Uterus (tissue), 4 donors: ENCODE measurements around the gene PPP3CA. TPM values are rescaled to one million over a fixed set of nuclear protein-coding genes. Genes with fewer than 3 reads are reported as not detected.

Source experiments
- DNase-seq, 2 donors: peaks; one replicate each; pipeline ENCODE4 v3.0.0-alpha.2; 2019 to 2020
- H3K27ac ChIP-seq, 2 donors: fragments of 200-600 bp; sonication (generic); 1 replicate in 1 of 2; 2 replicates in 1 of 2; pipeline ENCODE4 v1.5.1; 2016 to 2018
- H3K27me3 ChIP-seq, 2 donors: fragments of 200-600 bp; sonication (generic); one replicate each; pipeline ENCODE4 v1.5.1; 2018 to 2019; ENCODE audit warnings: control low read depth in 1 of 2
- H3K36me3 ChIP-seq, 2 donors: fragments of 200-600 bp; sonication (generic); one replicate each; pipeline ENCODE4 v1.5.1; 2019; ENCODE audit warnings: control low read depth in 1 of 2
- H3K4me1 ChIP-seq, 2 donors: fragments of 200-600 bp; sonication (generic); one replicate each; pipeline ENCODE4 v1.5.1; 2018 to 2019; ENCODE audit warnings: control low read depth in 1 of 2
- H3K4me3 ChIP-seq, 2 donors: fragments of 200-600 bp; sonication (generic); 1 replicate in 1 of 2; 2 replicates in 1 of 2; pipeline ENCODE4 v1.5.1; 2018 to 2019; ENCODE audit warnings: mild to moderate bottlenecking in 1 of 2
- H3K9me3 ChIP-seq, 2 donors: fragments of 200-600 bp; sonication (generic); one replicate each; pipeline ENCODE4 v1.5.1; 2019; ENCODE audit warnings: control low read depth in 1 of 2
- CTCF ChIP-seq, 4 experiments: fragments of 200-600 bp in 2 of 4; fragments of 450-650 bp in 2 of 4; sonication (generic) in 2 of 4; IDR thresholded peaks; one replicate each; pipeline ENCODE4 v1.5.1; 2016 to 2019; ENCODE audit warnings: antibody characterized with exemption in 4 of 4, mild to moderate bottlenecking in 2 of 4, moderate library complexity in 1 of 4
- POLR2A ChIP-seq, 2 donors: fragments of 450-650 bp; IDR thresholded peaks; one replicate each; pipeline ENCODE4 v1.6.1; 2016; ENCODE audit warnings: antibody characterized with exemption in 2 of 2, mild to moderate bottlenecking in 1 of 2, moderate library complexity in 1 of 2
- intact Hi-C: fragments of 100-400 bp; cut with DNase I; formaldehyde crosslinking; loops from one replicate; pipeline ENCODE4 v1.15.1; 2023; ENCODE audit warnings: low total_unique reads
- total RNA-seq, 4 donors: library from RNA; depleted of rRNA in 3 of 4; stranded (reverse); fragments of >200 nt in 3 of 4; gene quantifications; one replicate each; pipeline versions ENCODE4 v1.1.0 to v1.2.4, GENCODE V29; 2014 to 2023
- donor health status: DM: yes; HTN: yes; CAD: no.

The PPP3CA gene
- total RNA-seq, 4 donors from 2014 or later: 32.8 to 70.0 (median 39.8) TPM

DNA sequence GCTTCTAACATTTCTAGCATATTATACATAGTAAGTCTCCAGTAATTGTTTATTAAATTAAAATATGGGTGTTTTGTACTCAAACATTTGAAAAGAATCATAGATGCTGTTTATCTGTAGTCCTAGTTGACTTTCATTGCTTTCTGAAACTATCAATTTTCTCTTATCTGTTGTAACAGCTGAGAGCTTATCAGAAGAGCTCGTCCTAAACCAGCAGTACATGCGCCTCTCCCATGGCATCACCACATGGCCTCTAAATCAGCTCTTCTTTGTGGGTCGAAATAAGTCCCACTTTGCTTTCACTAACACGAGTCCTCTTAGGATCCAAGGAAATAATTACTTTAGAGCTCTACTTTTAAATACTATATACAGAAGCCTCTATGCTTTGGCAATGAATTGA, 55.1 kb downstream of the PPP3CA start:
- TF ChIP-seq CTCF (IDR thresholded peaks at IDR 0.05) (no peak), POLR2A (IDR thresholded peaks at IDR 0.05) (no peak)
- H3K4me3 ChIP-seq: no peak overlapping the region
- no peaks in the 10 kb centered on the region for H3K27me3 ChIP-seq
- peaks cover 0 to 5% of the 10 kb centered on the region in 2 donors for H3K4me1 ChIP-seq
- H3K9me3 ChIP-seq: no peaks in the 10 kb centered on the region
- no peaks in the 10 kb centered on the region for H3K36me3 ChIP-seq
- no peak for DNase-seq
- intact Hi-C loops: no loop called here
- no peak overlapping the region for H3K27ac ChIP-seq

GRCh38 chr4:101291198-101291597, 56.1 kb downstream of the PPP3CA start:
- intact Hi-C loops: no loop called here
- DNase-seq: no peak
- H3K4me3 ChIP-seq: no peak overlapping the region
- TF ChIP-seq CTCF (IDR thresholded peaks at IDR 0.05) (no peak), POLR2A (IDR thresholded peaks at IDR 0.05) (no peak)
- H3K27me3 ChIP-seq: no peaks in the 10 kb centered on the region
- H3K9me3 ChIP-seq: no peaks in the 10 kb centered on the region
- peaks cover 0 to 5% of the 10 kb centered on the region in 2 donors for H3K4me1 ChIP-seq
- no peak overlapping the region for H3K27ac ChIP-seq
- no peaks in the 10 kb centered on the region for H3K36me3 ChIP-seq

GRCh38 chr4:101290654-101291053, 56.7 kb downstream of the PPP3CA start:
- H3K9me3 ChIP-seq: no peaks in the 10 kb centered on the region
- no peak overlapping the region for H3K4me3 ChIP-seq
- TF ChIP-seq POLR2A (IDR thresholded peaks at IDR 0.05) (no peak), CTCF (IDR thresholded peaks at IDR 0.05) (no peak)
- no peak overlapping the region for H3K27ac ChIP-seq
- H3K4me1 ChIP-seq: peaks cover 0 to 5% of the 10 kb centered on the region in 2 donors
- no peaks in the 10 kb centered on the region for H3K27me3 ChIP-seq
- intact Hi-C loops: no loop called here
- no peak for DNase-seq
- H3K36me3 ChIP-seq: no peaks in the 10 kb centered on the region

DNA sequence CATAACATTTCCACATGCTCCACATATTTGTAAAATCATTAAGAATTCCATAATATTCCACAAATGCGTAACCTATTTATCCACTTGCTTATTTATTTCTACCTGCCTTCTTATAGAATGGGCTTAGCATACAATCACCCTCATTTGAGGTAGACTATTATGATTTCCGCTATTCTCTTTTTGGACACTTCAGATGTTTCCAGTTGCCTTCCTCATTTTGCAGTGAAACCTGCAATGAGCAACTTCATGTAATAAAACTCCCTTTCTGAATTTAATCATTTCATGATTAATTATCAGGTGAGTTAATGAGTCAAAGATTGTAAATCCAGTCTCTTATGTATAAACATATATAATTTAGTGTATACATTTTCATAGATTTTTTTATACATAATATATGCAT, 58.0 kb downstream of the PPP3CA start:
- DNase-seq: no peak
- Histone ChIP-seq H3K36me3 (no peaks in the 10 kb centered on the region), H3K27ac (no peak overlapping the region), H3K4me3 (no peak overlapping the region), H3K27me3 (no peaks in the 10 kb centered on the region), H3K9me3 (no peaks in the 10 kb centered on the region), H3K4me1 (peaks cover 0 to 7% of the 10 kb centered on the region in 2 donors)
- intact Hi-C loops: no loop called here
- no peak for TF ChIP-seq CTCF (IDR thresholded peaks at IDR 0.05)
- no peak for TF ChIP-seq POLR2A (IDR thresholded peaks at IDR 0.05)

DNA sequence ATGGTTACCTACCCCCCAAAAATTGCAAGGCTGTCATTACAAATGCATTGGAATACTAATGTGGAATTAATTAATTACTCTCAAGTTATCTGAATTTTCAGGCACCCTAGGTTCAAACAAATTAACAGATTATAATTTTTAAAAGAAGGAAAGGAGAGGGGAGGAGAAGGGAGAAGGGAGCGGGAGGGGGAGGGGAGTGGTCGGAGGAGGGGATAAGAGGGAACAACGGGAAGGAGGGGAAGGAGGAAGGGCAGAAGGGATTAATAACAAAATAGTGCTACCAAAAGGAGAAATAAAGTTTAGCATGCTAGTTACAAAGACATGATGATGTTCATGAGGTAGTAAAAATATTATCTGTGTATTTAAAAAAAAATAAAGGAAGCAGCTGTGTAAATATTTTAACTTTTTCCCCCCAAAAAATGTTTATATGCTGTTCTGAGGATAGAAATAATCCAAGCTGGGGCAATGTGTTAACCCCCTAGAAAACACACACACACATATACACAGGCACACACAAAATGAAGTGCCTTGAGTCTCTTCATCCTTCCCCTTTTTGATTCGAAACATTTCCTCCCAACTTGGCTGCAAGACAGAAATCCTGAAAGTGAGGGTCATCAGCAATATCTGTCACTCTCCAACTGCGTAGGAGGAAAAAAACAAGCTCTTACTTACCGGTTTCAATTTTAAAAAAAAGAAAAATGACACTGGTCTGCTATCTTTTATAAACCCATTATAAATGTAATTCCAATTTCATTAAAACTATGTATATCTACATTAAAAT, 58.8 kb downstream of the PPP3CA start:
- intact Hi-C loops: no loop called here
- no peaks in the 10 kb centered on the region for H3K9me3 ChIP-seq
- H3K36me3 ChIP-seq: no peaks in the 10 kb centered on the region
- no peaks in the 10 kb centered on the region for H3K27me3 ChIP-seq
- no peak for DNase-seq
- H3K27ac ChIP-seq: peak overlapping the region in 1 of 2 donors; percentile 1
- TF ChIP-seq POLR2A (IDR thresholded peaks at IDR 0.05): no peak
- no peak for TF ChIP-seq CTCF (IDR thresholded peaks at IDR 0.05)
- peaks cover 0 to 8% of the 10 kb centered on the region in 2 donors for H3K4me1 ChIP-seq
- no peak overlapping the region for H3K4me3 ChIP-seq
